Kasumi-1 (cell line): ENCODE measurements around the gene DMD.
A peak's percentile ranks its signal among the peaks of the same experiment; 100 is the strongest.

Experiments used
- DNase-seq, 2 experiments: peaks; one replicate each; lab custom pipeline; 2025; lab: John Stamatoyannopoulos, UW

The DMD gene

GRCh38 chrX:32268207-32268606 is 943.1 kb downstream of the DMD start:
- no peak for DNase-seq

GRCh38 chrX:32267796-32268195 is 943.6 kb downstream of the DMD start:
- DNase-seq, result no peak

- peak; percentile 0 to 36 for DNase-seq
Measured at GRCh38 chrX:32246675-32247074, 964.7 kb downstream of the DMD start.

GRCh38 chrX:32195611-32196010 is 1015.7 kb downstream of the DMD start:
- no peak for DNase-seq

- DNase-seq, result no peak
Measured at GRCh38 chrX:32191316-32191715, 1020.0 kb downstream of the DMD start.

- no peak for DNase-seq
Measured at GRCh38 chrX:32185160-32185559, 1026.2 kb downstream of the DMD start.

- no peak for DNase-seq
Measured at GRCh38 chrX:32183066-32183465, 1028.3 kb downstream of the DMD start.

- DNase-seq, result no peak
Measured at GRCh38 chrX:32176510-32176909, 1034.8 kb downstream of the DMD start.

- DNase-seq, result peak; percentile 40 to 44
Measured at GRCh38 chrX:32170481-32170880, 1040.9 kb downstream of the DMD start.

GRCh38 chrX:32155044-32155638 is 1056.2 kb downstream of the DMD start:
- DNase-seq, result no peak

- DNase-seq, result no peak
Measured at GRCh38 chrX:32153585-32153984, 1057.8 kb downstream of the DMD start.

- no peak for DNase-seq
Measured at GRCh38 chrX:32150141-32150540, 1061.2 kb downstream of the DMD start.

GRCh38 chrX:32141841-32142240 is 1069.5 kb downstream of the DMD start:
- DNase-seq, result no peak

GRCh38 chrX:32139476-32139875 is 1071.9 kb downstream of the DMD start:
- no peak for DNase-seq

GRCh38 chrX:32137525-32137924 is 1073.8 kb downstream of the DMD start:
- peak in 1 of 2 experiments; percentile 3 for DNase-seq

- DNase-seq, result no peak
Measured at GRCh38 chrX:32126997-32127396, 1084.4 kb downstream of the DMD start.

- DNase-seq, result no peak
Measured at GRCh38 chrX:32118832-32119231, 1092.5 kb downstream of the DMD start.

- DNase-seq, result peak in 1 of 2 experiments; percentile 0
Measured at GRCh38 chrX:32116047-32116446, 1095.3 kb downstream of the DMD start.

- no peak for DNase-seq
Measured at GRCh38 chrX:32087663-32088062, 1123.7 kb downstream of the DMD start.

GRCh38 chrX:32084757-32085156 is 1126.6 kb downstream of the DMD start:
- no peak for DNase-seq

- DNase-seq, result no peak
Measured at GRCh38 chrX:32048285-32048684, 1163.1 kb downstream of the DMD start.

GRCh38 chrX:32045149-32045548 is 1166.2 kb downstream of the DMD start:
- DNase-seq, result no peak

- no peak for DNase-seq
Measured at GRCh38 chrX:32041181-32041580, 1170.2 kb downstream of the DMD start.

GRCh38 chrX:32026772-32027171 is 1184.6 kb downstream of the DMD start:
- no peak for DNase-seq

GRCh38 chrX:32024072-32024471 is 1187.3 kb downstream of the DMD start:
- DNase-seq, result no peak
